GM21447 (cell line): Measurements from ENCODE around the gene TENM4.

Experiments used
- ATAC-seq: cut with Tn5 transposase; IDR thresholded peaks from one replicate; pipeline ENCODE4 v1.9.1; 2021; ENCODE audit not compliant: unreplicated experiment

The TENM4 gene

DNA sequence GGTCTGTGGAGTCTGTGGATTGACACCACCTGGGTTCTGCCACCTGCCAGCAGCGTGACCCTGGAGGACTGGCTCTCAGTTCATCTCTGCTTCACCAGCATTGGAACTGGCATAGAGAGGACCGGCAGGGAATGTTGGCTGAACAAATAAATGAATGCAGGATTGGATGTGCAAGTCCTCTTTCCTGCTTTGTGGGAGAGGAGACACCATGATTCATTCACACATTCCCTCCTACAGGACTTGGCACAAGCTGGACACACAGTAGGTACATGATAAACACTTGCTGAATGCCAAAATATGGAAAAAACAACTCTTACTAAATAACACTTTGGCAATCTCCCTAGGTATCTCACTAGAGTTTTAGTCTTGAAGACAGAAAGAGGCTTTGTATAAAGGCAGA is 749.6 kb downstream of the TENM4 start:
- no peak for ATAC-seq

GRCh38 chr11:78690352-78690987 is 750.4 kb downstream of the TENM4 start:
- ATAC-seq = no peak

DNA sequence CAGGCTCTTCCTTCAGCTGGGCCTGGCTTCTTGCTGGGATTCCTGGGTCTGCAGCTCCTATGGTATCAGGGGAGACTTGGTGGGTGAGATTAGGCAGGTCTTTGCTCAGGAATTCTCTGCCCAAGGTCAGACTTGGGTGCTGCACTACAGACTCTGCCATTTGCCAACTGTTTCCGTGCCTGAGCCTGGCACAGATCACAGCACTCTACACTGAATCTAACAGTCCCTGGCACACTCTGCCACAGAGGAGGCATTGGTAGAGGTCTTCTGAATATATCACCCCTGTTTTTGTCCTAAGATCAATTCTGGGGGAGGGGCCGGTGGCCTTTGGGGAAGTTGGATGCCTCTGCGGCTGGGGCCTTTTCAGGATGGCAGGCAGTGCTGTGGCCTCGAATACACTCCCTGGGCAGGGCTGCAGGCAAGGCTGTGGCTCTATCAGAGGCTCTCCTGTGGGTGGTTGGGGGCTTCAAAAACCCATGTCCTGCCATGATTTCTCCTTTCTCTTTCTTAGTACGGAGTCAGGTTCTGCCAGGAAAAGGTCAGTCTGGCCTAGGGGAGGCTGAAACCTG is 751.2 kb downstream of the TENM4 start:
- ATAC-seq = no peak

- ATAC-seq = no peak
Measured at GRCh38 chr11:78689101-78689500, 751.7 kb downstream of the TENM4 start.

GRCh38 chr11:78688460-78688859 is 752.4 kb downstream of the TENM4 start:
- no peak for ATAC-seq

DNA sequence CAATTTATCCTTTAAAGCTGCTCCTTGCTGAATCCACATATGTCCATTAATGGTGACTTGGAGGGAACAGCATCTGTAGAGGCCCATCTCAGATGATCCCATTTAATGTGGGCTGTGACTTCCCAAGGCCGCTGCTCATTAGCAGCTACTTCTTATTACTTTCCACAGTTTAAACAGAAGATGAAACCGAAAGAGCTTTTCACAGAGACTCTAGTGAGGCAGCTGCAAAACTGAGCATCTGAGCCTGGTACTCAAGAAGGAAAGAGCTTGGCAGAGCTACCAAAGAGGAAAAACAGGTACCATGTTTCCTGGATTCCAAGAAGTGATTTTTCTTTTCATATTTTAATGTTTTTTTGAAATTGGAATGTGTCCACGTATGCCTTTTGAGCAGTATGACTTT is 755.7 kb downstream of the TENM4 start:
- no peak for ATAC-seq

- ATAC-seq = no peak
Measured at GRCh38 chr11:78684377-78684776, 756.5 kb downstream of the TENM4 start.

DNA sequence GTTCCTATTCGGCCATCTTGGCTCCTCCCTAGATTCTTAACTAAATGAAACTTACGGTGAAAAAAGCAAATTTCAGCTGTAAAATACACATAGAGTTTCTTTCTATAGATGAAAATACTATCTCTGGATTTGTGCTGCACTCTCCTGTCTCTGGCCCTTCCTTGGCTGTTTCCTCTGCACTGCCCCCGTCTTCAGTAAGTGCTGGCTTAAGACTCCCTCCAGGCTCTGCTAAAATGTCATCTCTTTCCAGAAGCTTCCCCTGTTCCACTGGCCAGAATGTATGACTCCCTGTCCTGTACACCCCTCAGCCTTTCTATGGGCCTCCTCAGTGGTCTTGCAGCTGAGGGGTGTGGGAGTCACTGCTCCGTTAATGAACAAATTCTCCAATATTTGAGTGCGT is 757.1 kb downstream of the TENM4 start:
- no peak for ATAC-seq

DNA sequence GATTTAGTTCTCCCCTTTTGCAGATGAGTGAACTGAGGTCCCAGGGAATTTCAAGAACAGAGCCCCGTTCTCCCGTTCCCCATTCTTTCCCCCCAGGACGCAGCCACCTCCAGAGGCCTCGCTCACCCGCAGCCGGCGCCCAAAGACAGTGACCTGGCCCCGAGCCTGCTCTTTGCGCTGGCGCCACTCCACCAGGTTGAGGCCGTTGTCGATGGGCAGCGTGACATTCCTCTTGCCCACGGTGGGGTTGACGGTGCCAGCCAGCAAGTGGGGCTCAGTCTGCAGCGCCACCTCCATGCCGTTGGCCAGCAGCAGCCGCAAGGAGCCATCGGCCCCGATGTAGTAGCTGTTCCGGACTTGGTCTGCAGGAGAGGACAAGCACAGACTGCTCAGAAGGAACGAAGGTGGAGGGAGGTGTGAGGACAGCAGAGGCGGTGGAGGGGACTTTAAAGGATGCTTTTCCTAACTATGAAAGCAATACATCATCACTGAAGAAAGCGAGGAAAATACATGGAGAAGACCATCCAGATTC is 764.7 kb downstream of the TENM4 start:
- no peak for ATAC-seq

DNA sequence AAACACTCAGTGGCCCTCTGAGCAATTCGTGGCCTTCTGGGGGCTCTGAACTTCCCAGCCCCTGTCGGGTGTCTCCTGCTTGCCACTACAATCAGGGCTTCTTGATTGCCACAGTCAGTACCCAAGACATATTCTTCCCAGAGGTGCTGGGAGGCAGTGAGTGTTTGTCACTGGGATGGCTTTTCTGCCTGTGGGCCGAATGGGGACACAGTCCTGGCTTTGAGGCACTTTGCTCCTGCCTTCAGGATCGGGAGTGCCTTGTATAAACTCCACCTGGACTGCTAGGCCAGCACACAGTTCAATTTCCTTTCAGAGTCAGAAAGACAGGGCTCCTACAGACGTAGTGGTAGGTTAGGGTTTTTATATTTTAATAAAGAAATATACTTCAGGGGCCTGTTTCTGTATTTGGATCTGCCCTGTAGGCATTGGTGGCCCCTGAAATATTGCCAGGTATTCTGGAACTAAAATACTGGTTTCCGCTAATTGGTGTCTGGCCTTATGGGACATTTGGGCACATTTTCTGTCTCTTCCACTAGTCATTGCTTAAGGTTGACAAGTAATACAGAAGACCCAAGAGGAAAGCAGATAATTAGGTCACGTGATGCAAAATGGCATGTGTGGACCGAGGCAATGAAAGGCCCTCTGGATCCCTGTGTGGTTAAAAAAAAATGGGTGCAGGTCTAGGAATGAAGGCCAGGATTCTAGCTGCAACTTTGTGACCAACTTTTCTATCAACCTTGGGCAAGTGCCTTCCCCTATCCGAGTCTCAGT is 767.8 kb downstream of the TENM4 start:
- ATAC-seq = no peak

- no peak for ATAC-seq
Measured at GRCh38 chr11:78669249-78669648, 771.6 kb downstream of the TENM4 start.

GRCh38 chr11:78667461-78667860 is 773.4 kb downstream of the TENM4 start:
- ATAC-seq = no peak

GRCh38 chr11:78666675-78667160 is 774.1 kb downstream of the TENM4 start:
- no peak for ATAC-seq

DNA sequence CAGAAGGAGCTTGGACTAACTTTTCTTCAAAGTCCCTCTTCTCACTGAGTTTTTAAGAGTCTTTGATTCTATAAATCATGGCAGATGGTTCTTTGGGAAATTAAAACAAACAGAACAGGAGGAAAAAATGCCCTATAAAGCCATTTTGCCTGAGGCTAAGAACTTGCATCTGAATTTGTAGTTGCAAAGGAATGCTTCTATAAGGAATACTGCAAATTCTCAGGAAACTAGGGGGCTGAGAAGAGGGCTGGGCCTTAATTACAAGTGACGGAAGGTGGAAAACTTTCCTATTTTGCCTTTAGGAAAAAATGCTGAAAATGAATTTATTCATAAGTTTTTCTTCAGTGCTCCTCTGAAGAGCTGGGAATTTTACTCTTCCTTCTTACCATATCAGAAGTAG is 776.2 kb downstream of the TENM4 start:
- no peak for ATAC-seq

GRCh38 chr11:78662811-78663210 is 778.0 kb downstream of the TENM4 start:
- ATAC-seq = no peak

DNA sequence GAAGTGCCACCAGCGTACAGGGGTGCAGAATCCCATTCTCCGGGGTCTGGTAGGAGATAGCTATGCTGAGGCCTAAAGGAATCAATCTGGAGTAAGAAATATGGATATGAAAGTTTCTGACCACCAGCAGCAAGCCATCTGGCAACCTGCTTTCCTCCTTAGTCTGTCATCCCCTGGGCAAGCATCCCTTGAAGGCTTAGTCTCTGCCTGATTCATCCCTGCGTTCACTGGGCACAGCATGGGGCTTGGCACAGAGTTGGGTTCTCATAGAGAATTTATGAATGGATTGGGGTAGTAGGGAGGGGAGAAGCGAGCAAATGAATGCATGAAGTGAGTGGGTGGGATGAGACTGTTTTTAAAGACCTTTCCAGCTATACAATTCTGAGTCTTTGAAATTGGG is 780.4 kb downstream of the TENM4 start:
- ATAC-seq = no peak

DNA sequence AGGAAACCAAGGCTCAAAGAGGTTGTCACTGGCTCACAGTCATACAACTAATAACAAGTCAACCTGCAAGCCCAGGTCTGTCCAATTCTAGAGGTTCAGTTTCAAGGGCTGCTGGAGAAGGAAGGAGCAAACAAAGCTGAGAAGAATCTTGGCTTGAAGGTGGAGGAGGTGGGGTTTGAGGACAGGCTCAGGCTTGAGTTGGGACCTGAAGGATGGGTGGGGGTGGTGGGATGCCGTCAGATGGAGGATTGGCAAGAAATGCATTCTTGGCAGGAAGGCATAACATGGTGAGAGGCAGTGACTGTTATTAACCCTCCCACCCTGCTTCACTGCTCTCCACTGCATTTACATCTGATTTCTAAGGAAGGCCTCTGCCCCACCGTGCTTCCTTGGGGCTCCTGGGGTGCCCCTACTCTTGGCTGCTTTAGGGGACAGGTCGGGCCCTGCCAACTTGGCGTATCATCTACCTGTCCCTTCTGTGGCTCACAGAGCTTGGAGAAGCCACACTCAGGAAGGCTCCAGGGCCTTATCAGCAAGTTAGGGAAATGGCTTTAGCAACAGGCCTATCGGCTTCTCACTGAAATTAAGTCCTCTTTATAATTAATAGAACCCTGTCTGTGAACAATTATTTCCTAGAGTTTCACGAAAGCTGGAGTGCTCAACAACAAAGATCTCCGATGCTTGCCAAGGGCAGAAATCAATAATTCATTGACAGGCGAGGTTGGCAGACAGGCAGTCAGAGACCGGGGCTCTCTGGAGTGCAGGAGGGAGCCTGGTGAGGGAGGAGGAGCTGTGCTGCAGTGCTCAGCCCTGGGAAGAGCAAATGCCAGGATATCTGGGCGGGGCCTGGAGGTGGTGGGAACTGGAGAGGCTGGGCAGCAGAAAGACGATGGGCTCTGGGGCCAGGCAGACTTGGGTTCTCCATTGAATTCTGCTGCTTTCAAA is 781.2 kb downstream of the TENM4 start:
- ATAC-seq = no peak

DNA sequence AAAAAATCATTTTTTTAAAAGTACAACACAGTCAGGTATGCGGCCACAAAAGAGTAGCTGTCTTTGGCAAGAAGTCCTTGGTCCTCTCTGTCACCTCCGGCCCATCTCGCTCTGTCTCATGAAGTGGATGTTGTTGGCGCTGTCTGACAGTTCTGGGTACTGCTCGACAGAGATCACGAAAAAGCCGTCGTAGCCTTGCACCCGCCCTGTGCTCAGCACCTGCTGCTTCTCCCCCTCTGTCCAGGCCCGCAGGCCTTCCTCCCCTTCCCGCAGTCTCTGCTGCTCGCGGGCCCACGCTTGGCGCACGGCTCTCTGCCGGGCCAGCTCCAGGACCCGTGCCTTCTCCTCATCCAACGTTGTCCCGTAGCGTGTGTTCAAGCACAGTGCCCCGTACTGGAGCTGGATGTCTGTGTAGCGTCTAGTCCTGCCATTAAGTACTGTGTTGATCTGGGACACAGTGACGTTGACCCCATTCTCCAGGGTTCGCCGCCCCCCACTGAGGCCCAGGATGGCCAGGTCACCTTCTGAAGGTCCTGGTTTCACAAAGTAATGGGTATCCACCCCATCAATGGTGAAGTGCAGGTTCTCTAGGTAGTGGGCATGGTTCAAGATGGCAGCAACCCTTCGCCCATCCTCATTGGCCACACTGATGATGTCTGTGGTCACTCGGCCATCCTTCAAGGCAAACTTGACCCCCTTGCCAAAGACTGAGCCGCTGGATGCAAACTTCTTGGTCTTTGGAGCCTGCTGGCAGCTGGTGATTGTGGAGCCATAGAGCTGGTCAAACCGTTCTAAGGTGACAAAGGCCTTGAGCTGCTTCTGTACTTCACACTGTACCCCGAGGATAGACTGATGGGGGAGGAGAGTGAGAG is 782.6 kb downstream of the TENM4 start:
- ATAC-seq = no peak

GRCh38 chr11:78657441-78657840 is 783.4 kb downstream of the TENM4 start:
- no peak for ATAC-seq

DNA sequence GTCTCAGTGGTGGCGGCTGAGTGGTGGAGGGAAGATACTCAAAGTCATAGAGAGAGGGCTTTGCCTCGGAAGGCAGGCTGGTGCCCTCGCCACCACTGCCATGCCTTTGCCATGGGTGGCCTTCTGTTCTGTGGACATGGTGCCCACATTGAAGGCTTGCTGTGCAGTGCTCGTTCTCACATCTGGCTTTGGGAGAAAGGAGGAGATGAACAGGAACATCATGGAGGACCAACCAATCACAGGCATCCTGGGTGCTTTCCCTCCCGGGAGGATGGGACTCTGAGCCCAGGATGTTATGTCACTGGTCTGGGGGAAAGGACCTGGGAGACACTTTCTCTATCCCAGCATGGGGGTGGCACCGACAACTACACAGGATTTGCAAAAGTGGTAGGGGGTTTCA is 783.8 kb downstream of the TENM4 start:
- ATAC-seq = no peak
